Heart left ventricle (tissue), 16 donors: ENCODE results near the gene CTU2. TPM values are rescaled to one million over a fixed set of nuclear protein-coding genes. Genes with fewer than 3 reads are reported as not detected.
A peak's percentile ranks its signal among the peaks of the same experiment; 100 is the strongest.

Experiments
- ATAC-seq, 4 donors: fragments of 200-7000 bp; cut with Tn5 transposase; one replicate each; pipeline ENCODE4 v1.9.1; 2020 to 2022; ENCODE audit warnings: moderate library complexity in 4 of 4, mild to moderate bottlenecking in 3 of 4, moderate number of reproducible peaks in 1 of 4
- DNase-seq, 5 donors: peaks; one replicate each; pipeline ENCODE4 v3.0.0-alpha.2; 2020
- H3K27ac ChIP-seq, 12 donors: fragments of 200-600 bp; sonication (generic) in 4 of 12; one replicate each; pipeline versions ENCODE4 v1.5.0 to v1.8.0; 2016 to 2022; ENCODE audit warnings: mild to moderate bottlenecking in 2 of 12
- H3K27me3 ChIP-seq, 9 donors: fragments of 200-600 bp; sonication (generic) in 2 of 9; one replicate each; pipeline versions ENCODE4 v1.5.1 to v1.8.0; 2016 to 2022; ENCODE audit warnings: mild to moderate bottlenecking in 3 of 9
- H3K36me3 ChIP-seq, 9 donors: fragments of 200-600 bp; sonication (generic) in 2 of 9; one replicate each; pipeline versions ENCODE4 v1.5.0 to v1.8.0; 2018 to 2022; ENCODE audit warnings: mild to moderate bottlenecking in 2 of 9
- H3K4me1 ChIP-seq, 12 donors: fragments of 200-600 bp; sonication (generic) in 4 of 12; one replicate each; pipeline versions ENCODE4 v1.5.0 to v1.8.0; 2016 to 2022; ENCODE audit warnings: mild to moderate bottlenecking in 3 of 12
- H3K4me3 ChIP-seq, 12 donors: fragments of 200-600 bp; sonication (generic) in 4 of 12; one replicate each; pipeline versions ENCODE4 v1.5.0 to v1.8.0; 2017 to 2022; ENCODE audit warnings: mild to moderate bottlenecking in 9 of 12, moderate library complexity in 4 of 12
- H3K9me3 ChIP-seq, 12 donors: fragments of 200-600 bp; sonication (generic) in 4 of 12; one replicate each; pipeline versions ENCODE4 v1.5.0 to v1.8.0; 2016 to 2022; ENCODE audit warnings: mild to moderate bottlenecking in 1 of 12
- CTCF ChIP-seq, 12 donors: fragments of 200-600 bp; sonication (generic) in 4 of 12; IDR thresholded peaks; one replicate each; pipeline versions ENCODE4 v1.5.0 to v1.8.0; 2018 to 2022; ENCODE audit warnings: antibody characterized with exemption in 12 of 12, mild to moderate bottlenecking in 5 of 12
- POLR2A ChIP-seq, 2 donors: fragments of 450-650 bp; IDR thresholded peaks; one replicate each; pipeline ENCODE4 v1.6.1; 2017; ENCODE audit warnings: antibody characterized with exemption in 2 of 2, mild to moderate bottlenecking in 2 of 2, moderate library complexity in 2 of 2
- WGBS, 4 donors: extraction: QIAGEN DNeasy Blood & Tissue Kit in 2 of 4; methylation state at CpG; one replicate each; pipeline versions ENCODE4 v1.1.5 to v1.1.7; 2013 to 2018; 5-methylcytosine and 5-hydroxymethylcytosine counted together
- intact Hi-C, 10 donors: fragments of 100-400 bp; cut with DNase I; formaldehyde crosslinking; loops; one replicate each; pipeline versions ENCODE4 v1.11.1 to v1.14.2; 2022
- polyA plus RNA-seq, 2 donors: library from polyadenylated mRNA; stranded (reverse); fragments of 200-250 nt; gene quantifications; one replicate each; pipeline ENCODE4 v1.2.3, GENCODE V29; 2013
- total RNA-seq, 9 donors: library from RNA; depleted of rRNA in 2 of 9; stranded (reverse); fragments of >200 nt in 2 of 9; fragmentation: NEBNext Ultra II Directional in 3 of 9; extraction: Animal tissue kit (Norgen Biotek cat#: 25700) in 3 of 9; gene quantifications; one replicate each; pipeline versions ENCODE4 v1.1.0 to v1.2.4, GENCODE V29; 2016 to 2023
- donor health status: ischemic (EF 13 %, LVEDD 7.1; RV severe dilation, severe dysfunction).
- donor health status: healthy with polysubstance abuse.
- donor health status: DM: no; HTN: yes; CAD: no.
- donor health status: DM: no; HTN: no; CAD: no.
- donor health status: ischemic (EF 25% LVEDD 6.9; RV normal size, moderate dysfunction).
- donor health status: ischemic (EF 25% LVEDD 5.7; RV mildly dilated, moderate dysfunction).
- donor health status: healthy.
- donor health status: DM: yes; HTN: yes; CAD: no.
- donor health status: ischemic (EF 35%, LVEDD 5.7; RV mildly dilated, moderate dysfunction).
- donor health status: nonischemic (EF 11% LVEDD 7.7; RV severe dilation, severe dysfunction).
- donor health status: DM: yes; HTN: yes; CAD: no.
- donor health status: PGD.
- donor health status: ischemic (EF 29% LVEDD 5.4; RV normal size, mild dysfunction).
- donor health status: nonischemic (EF 23%, LVEDD 6.1; RV moderate dilation, normal function).

CTU2 gene
- total and polyA plus RNA-seq, 11 donors = 6.5 to 20.8 (median 13.0) TPM

- no peak for DNase-seq
- ATAC-seq = no peak
- no peaks in the 10 kb centered on the region for H3K27me3 ChIP-seq
- 81 to 84% (median 83%) methylated on average over 24 to 26 of the region's 26 CpGs for WGBS, 4 donors
- TF ChIP-seq CTCF (IDR thresholded peaks at IDR 0.05) (peak in 2 of 12 donors; percentile 3 to 8), POLR2A (IDR thresholded peaks at IDR 0.05) (no peak)
- peak overlapping the region in 1 of 12 donors; percentile 84 for H3K27ac ChIP-seq
- no peak overlapping the region for H3K4me3 ChIP-seq
- peaks cover 0 to 43% (median 27%) of the 10 kb centered on the region in 12 donors for H3K4me1 ChIP-seq
- intact Hi-C loops = loop anchor here in 2 of 10 donors (10.0 kb wide), 2 partner anchors 117 to 467 kb away; partner anchors contain the start of genes PABPN1L (in 1 of the 2) and ZNF778 (in 1 of the 2)
- no peaks in the 10 kb centered on the region for H3K9me3 ChIP-seq
- peaks cover 0 to 12% (median 0%) of the 10 kb centered on the region in 9 donors for H3K36me3 ChIP-seq
Observed at GRCh38 chr16:88747588-88748301, 41.4 kb downstream of the CTU2 start.

- H3K27ac ChIP-seq = peak overlapping the region in 1 of 12 donors; percentile 84
- ATAC-seq (no peak), DNase-seq (no peak)
- no peaks in the 10 kb centered on the region for H3K9me3 ChIP-seq
- WGBS, 4 donors = 80 to 91% (median 84%) methylated on average over 9 to 12 of the region's 12 CpGs
- intact Hi-C loops = loop anchor here in 2 of 10 donors (10.0 kb wide), 2 partner anchors 116 to 466 kb away; partner anchors contain the start of genes PABPN1L (in 1 of the 2) and ZNF778 (in 1 of the 2)
- TF ChIP-seq CTCF (IDR thresholded peaks at IDR 0.05) (no peak), POLR2A (IDR thresholded peaks at IDR 0.05) (no peak)
- peaks cover 0 to 43% (median 27%) of the 10 kb centered on the region in 12 donors for H3K4me1 ChIP-seq
- no peak overlapping the region for H3K4me3 ChIP-seq
- H3K27me3 ChIP-seq = no peaks in the 10 kb centered on the region
- H3K36me3 ChIP-seq = peaks cover 0 to 11% (median 0%) of the 10 kb centered on the region in 9 donors
Observed at GRCh38 chr16:88748364-88748763, 42.1 kb downstream of the CTU2 start.

- no peaks in the 10 kb centered on the region for H3K27me3 ChIP-seq
- ATAC-seq (no peak), DNase-seq (no peak)
- no peak overlapping the region for H3K27ac ChIP-seq
- TF ChIP-seq CTCF (IDR thresholded peaks at IDR 0.05) (no peak), POLR2A (IDR thresholded peaks at IDR 0.05) (no peak)
- H3K9me3 ChIP-seq = no peaks in the 10 kb centered on the region
- intact Hi-C loops = loop anchor here in 2 of 10 donors (10.0 kb wide), 2 partner anchors 115 to 465 kb away; partner anchors contain the start of genes PABPN1L (in 1 of the 2) and ZNF778 (in 1 of the 2)
- 95 to 97% (median 96%) methylated on average over 22 to 26 of the region's 26 CpGs for WGBS, 4 donors
- H3K4me1 ChIP-seq = peaks cover 0 to 33% (median 21%) of the 10 kb centered on the region in 12 donors
- H3K4me3 ChIP-seq = no peak overlapping the region
- peaks cover 0 to 11% (median 0%) of the 10 kb centered on the region in 9 donors for H3K36me3 ChIP-seq
Observed at GRCh38 chr16:88749358-88749757, 43.1 kb downstream of the CTU2 start.

GRCh38 chr16:88750854-88751253, 44.6 kb downstream of the CTU2 start:
- no peak overlapping the region for H3K4me3 ChIP-seq
- peaks cover 0 to 19% (median 12%) of the 10 kb centered on the region in 12 donors for H3K4me1 ChIP-seq
- no peaks in the 10 kb centered on the region for H3K9me3 ChIP-seq
- WGBS, 4 donors = 83 to 91% (median 85%) methylated on average over 7 to 12 of the region's 12 CpGs
- H3K36me3 ChIP-seq = peaks cover 0 to 11% (median 0%) of the 10 kb centered on the region in 9 donors
- TF ChIP-seq CTCF (IDR thresholded peaks at IDR 0.05) (no peak), POLR2A (IDR thresholded peaks at IDR 0.05) (no peak)
- intact Hi-C loops = no loop called here
- DNase-seq (no peak), ATAC-seq (no peak)
- no peak overlapping the region for H3K27ac ChIP-seq
- H3K27me3 ChIP-seq = no peaks in the 10 kb centered on the region
